BLaER1 (cell line): ENCODE data around the gene GAS7.

ENCODE experiments used
- H3K27ac ChIP-seq: shearing (Covaris generic); formaldehyde crosslinking; 2 replicates; pipeline ENCODE4 v1.8.1; 2022
- H3K27me3 ChIP-seq: shearing (Covaris generic); formaldehyde crosslinking; 2 replicates; pipeline ENCODE4 v1.8.1; 2022
- H3K36me3 ChIP-seq: shearing (Covaris generic); formaldehyde crosslinking; 2 replicates; pipeline ENCODE4 v1.8.1; 2022
- H3K4me1 ChIP-seq: shearing (Covaris generic); formaldehyde crosslinking; 2 replicates; pipeline ENCODE4 v1.8.1; 2022
- H3K4me2 ChIP-seq: shearing (Covaris generic); formaldehyde crosslinking; 2 replicates; pipeline ENCODE4 v1.8.1; 2022
- H3K4me3 ChIP-seq: shearing (Covaris generic); formaldehyde crosslinking; 2 replicates; pipeline ENCODE4 v1.8.1; 2022
- H3K9ac ChIP-seq: shearing (Covaris generic); formaldehyde crosslinking; 2 replicates; pipeline ENCODE4 v1.8.1; 2022
- H3K9me3 ChIP-seq: shearing (Covaris generic); formaldehyde crosslinking; 2 replicates; pipeline ENCODE4 v1.8.1; 2022
- H4K20me1 ChIP-seq: shearing (Covaris generic); formaldehyde crosslinking; 2 replicates; pipeline ENCODE4 v1.8.1; 2022
- Cebpa-rat ChIP-seq: shearing (Covaris generic); IDR thresholded peaks from 2 replicates; pipeline ENCODE4 v1.8.1; 2022

GAS7 gene

DNA sequence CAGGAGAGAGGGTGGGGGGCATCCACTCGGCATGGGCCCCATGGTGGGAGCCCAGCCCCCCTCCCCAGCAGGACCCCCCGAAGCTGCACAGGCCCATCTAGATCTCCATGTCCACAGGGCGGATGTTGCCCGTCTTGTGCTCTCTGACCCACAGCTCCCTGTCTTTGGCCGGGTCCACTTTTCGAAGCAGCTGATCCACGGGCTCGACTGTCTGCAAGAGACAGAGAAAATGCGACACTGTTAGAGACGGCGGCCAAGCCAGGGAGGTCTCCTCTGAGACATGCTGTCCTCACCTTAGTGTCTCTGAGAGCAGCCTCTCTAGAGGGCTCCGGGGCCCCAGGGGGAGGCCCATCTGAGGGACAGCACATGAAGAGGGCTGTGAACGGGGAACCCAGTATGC, 281.3 kb downstream of the GAS7 start:
- Histone ChIP-seq H3K9ac (no peak overlapping the region), H4K20me1 (no peaks in the 10 kb centered on the region), H3K4me3 (no peak overlapping the region), H3K4me2 (no peak overlapping the region), H3K4me1 (peaks cover 10% of the 10 kb centered on the region), H3K27ac (no peak overlapping the region), H3K9me3 (no peaks in the 10 kb centered on the region), H3K27me3 (no peaks in the 10 kb centered on the region), H3K36me3 (peaks cover 89% of the 10 kb centered on the region)
- no peak for TF ChIP-seq Cebpa-rat

- Histone ChIP-seq H3K4me3 (no peak overlapping the region), H3K27ac (no peak overlapping the region), H3K27me3 (no peaks in the 10 kb centered on the region), H3K9ac (no peak overlapping the region), H3K36me3 (peaks cover 80% of the 10 kb centered on the region), H4K20me1 (no peaks in the 10 kb centered on the region), H3K4me1 (peaks cover 20% of the 10 kb centered on the region), H3K9me3 (no peaks in the 10 kb centered on the region), H3K4me2 (no peak overlapping the region)
- no peak for TF ChIP-seq Cebpa-rat
Measured at GRCh38 chr17:9916108-9916507, 282.3 kb downstream of the GAS7 start.

DNA sequence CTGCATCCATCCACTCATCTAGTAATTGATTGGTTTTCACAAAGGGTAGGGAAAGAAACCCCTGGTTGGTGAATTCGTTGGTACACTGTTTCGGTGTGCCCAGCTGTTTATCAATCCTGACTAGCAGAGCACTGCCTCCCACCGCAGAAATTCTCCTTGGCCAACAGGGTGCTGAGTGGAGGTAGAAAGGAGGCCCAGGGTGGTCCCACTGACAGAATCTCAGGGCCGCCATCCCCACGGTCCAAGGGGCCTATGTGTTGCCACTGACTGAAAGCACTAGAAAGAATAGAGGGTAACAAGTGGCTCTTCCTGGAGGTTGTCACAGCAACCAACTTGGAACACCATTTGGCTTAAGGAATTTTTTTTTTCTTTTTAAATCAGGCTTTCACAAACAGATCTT, 284.9 kb downstream of the GAS7 start:
- H3K36me3 ChIP-seq: peaks cover 54% of the 10 kb centered on the region
- no peaks in the 10 kb centered on the region for H3K27me3 ChIP-seq
- no peak for TF ChIP-seq Cebpa-rat
- H4K20me1 ChIP-seq: no peaks in the 10 kb centered on the region
- H3K9me3 ChIP-seq: no peaks in the 10 kb centered on the region
- H3K4me3 ChIP-seq: no peak overlapping the region
- peaks cover 46% of the 10 kb centered on the region for H3K4me1 ChIP-seq
- no peak overlapping the region for H3K27ac ChIP-seq
- H3K9ac ChIP-seq: no peak overlapping the region
- H3K4me2 ChIP-seq: no peak overlapping the region

GRCh38 chr17:9912121-9913099, 286.0 kb downstream of the GAS7 start:
- H3K4me2 ChIP-seq: peak overlapping the region; percentile 32; the same call in 1 of the 2 replicates

DNA sequence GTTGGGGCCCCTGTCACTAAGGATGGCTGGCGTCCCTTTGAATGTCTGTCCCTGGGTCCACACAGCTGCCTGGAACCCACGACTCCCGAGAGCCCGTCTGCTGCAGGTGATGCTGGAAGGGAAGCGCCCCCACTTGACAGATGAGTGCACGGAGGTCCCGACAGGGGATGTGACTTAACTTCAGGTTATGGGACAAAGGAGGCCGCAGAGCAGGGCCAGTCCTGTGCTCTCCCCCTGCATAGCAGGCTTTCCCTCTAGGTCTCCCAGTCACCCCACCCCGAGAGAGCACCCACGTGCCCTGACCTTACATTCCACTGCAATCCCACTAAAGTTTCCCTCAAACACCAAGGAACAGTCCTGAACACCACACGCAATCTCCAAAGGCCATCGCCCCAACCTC, 287.3 kb downstream of the GAS7 start:
- Histone ChIP-seq H3K27ac (0 out of 2 replicates have a peak overlapping the region, but pooled peaks have one; percentile 8), H3K9me3 (no peaks in the 10 kb centered on the region), H3K36me3 (peaks cover 30% of the 10 kb centered on the region)

More at GRCh38 chr17:9912121-9913099, 286.0 kb downstream of the GAS7 start:
- no peaks in the 10 kb centered on the region for H3K9me3 ChIP-seq
- no peaks in the 10 kb centered on the region for H4K20me1 ChIP-seq
- H3K4me1 ChIP-seq: peaks cover 54% of the 10 kb centered on the region
- H3K36me3 ChIP-seq: peaks cover 43% of the 10 kb centered on the region
- no peak overlapping the region for H3K9ac ChIP-seq
- no peak for TF ChIP-seq Cebpa-rat
- H3K27me3 ChIP-seq: no peaks in the 10 kb centered on the region
- H3K27ac ChIP-seq: no peak overlapping the region
- no peak overlapping the region for H3K4me3 ChIP-seq

GRCh38 chr17:9908649-9909042, 289.8 kb downstream of the GAS7 start:
- H3K9me3 ChIP-seq: no peaks in the 10 kb centered on the region
- H3K9ac ChIP-seq: peak overlapping the region; percentile 10; the same call in 1 of the 2 replicates
- no peaks in the 10 kb centered on the region for H3K27me3 ChIP-seq
- peak overlapping the region; percentile 57 for H3K4me2 ChIP-seq
- H3K27ac ChIP-seq: peak overlapping the region; percentile 3; the same call in 1 of the 2 replicates
- TF ChIP-seq Cebpa-rat: no peak
- no peak overlapping the region for H3K4me3 ChIP-seq
- no peaks in the 10 kb centered on the region for H4K20me1 ChIP-seq
- H3K36me3 ChIP-seq: peaks cover 6% of the 10 kb centered on the region; the same call in 1 of the 2 replicates
- H3K4me1 ChIP-seq: peaks cover 61% of the 10 kb centered on the region

More for the DNA sequence above, 287.3 kb downstream of the GAS7 start:
- no peak for TF ChIP-seq Cebpa-rat
- Histone ChIP-seq H4K20me1 (no peaks in the 10 kb centered on the region), H3K4me3 (no peak overlapping the region), H3K27me3 (no peaks in the 10 kb centered on the region), H3K9ac (no peak overlapping the region), H3K4me2 (peak overlapping the region; percentile 40), H3K4me1 (peaks cover 61% of the 10 kb centered on the region)

- no peak for TF ChIP-seq Cebpa-rat
Measured at GRCh38 chr17:9907883-9908648, 290.3 kb downstream of the GAS7 start.

DNA sequence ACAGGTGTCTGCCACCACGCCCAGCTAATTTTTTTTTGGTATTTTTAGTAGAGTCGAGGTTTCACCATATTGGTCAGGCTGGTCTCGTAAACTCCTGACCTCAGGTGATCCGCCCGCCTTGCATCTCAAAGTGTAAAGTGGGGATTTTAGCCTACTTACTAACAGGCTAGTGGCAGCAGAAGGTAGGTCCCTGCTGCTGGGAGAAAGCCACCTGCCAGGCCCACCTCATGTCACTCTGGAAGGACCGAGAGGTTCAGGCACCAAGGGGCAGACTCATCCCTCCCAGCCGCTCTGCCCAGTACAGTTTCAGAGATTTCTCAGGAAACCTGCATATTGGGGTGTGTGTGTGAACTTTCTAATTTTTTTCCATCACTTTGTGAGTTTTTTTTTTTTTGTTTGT, 291.3 kb downstream of the GAS7 start:
- no peak for TF ChIP-seq Cebpa-rat

More at GRCh38 chr17:9907883-9908648, 290.3 kb downstream of the GAS7 start:
- no peaks in the 10 kb centered on the region for H3K9me3 ChIP-seq
- H4K20me1 ChIP-seq: no peaks in the 10 kb centered on the region
- H3K27me3 ChIP-seq: no peaks in the 10 kb centered on the region
- H3K4me3 ChIP-seq: no peak overlapping the region
- peak overlapping the region; percentile 10; the same call in 1 of the 2 replicates for H3K9ac ChIP-seq
- peak overlapping the region; percentile 3 for H3K27ac ChIP-seq
- H3K36me3 ChIP-seq: peaks cover under 1% of the 10 kb centered on the region; the same call in 1 of the 2 replicates
- peaks cover 60% of the 10 kb centered on the region for H3K4me1 ChIP-seq
- H3K4me2 ChIP-seq: peak overlapping the region; percentile 57

DNA sequence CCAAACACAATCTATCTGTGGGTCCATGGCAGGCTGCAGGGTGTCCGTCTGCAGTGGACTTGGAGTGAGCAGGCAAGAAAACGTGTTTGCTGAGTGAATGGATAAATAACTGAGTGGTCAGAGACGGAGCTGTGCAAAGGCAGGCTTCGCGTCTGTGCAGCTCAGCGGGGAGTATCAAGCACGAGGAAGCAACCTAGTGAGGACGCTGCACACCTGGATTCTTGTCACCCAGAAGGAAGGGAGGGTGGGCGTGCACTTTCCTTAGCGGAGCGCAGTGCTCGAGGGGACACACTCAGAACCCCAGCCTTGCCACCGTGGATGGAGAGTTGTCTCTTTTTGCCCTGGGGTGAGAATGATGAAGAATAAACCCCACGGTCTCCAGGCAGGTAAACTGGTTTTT, 291.8 kb downstream of the GAS7 start:
- no peak overlapping the region for H3K4me3 ChIP-seq
- no peak overlapping the region for H3K9ac ChIP-seq
- TF ChIP-seq Cebpa-rat: no peak
- peaks cover 46% of the 10 kb centered on the region for H3K4me1 ChIP-seq
- no peak overlapping the region for H3K4me2 ChIP-seq
- H3K9me3 ChIP-seq: no peaks in the 10 kb centered on the region
- H3K27me3 ChIP-seq: no peaks in the 10 kb centered on the region
- H3K27ac ChIP-seq: no peak overlapping the region
- no peaks in the 10 kb centered on the region for H4K20me1 ChIP-seq
- H3K36me3 ChIP-seq: no peaks in the 10 kb centered on the region

More for the DNA sequence above, 291.3 kb downstream of the GAS7 start:
- Histone ChIP-seq H3K27me3 (no peaks in the 10 kb centered on the region), H3K9me3 (no peaks in the 10 kb centered on the region), H4K20me1 (no peaks in the 10 kb centered on the region), H3K36me3 (no peaks in the 10 kb centered on the region), H3K27ac (no peak overlapping the region), H3K4me1 (peaks cover 51% of the 10 kb centered on the region), H3K9ac (no peak overlapping the region), H3K4me2 (no peak overlapping the region), H3K4me3 (no peak overlapping the region)
